Thoracic aorta (tissue), 2 donors: Measurements from ENCODE around the gene TMEM37. TPM values are rescaled to one million over a fixed set of nuclear protein-coding genes. Genes with fewer than 3 reads are reported as not detected.

ENCODE experiments used
- ATAC-seq: fragments of 150-250 bp; one replicate; pipeline ENCODE4 v1.8.0; 2017; ENCODE audit warnings: low read depth; ENCODE audit not compliant: insufficient number of reproducible peaks, low FRiP score
- DNase-seq: peaks from one replicate; pipeline ENCODE4 v3.0.0-alpha.2; 2020; ENCODE audit warnings: low spot score
- H3K27ac ChIP-seq, 2 donors: fragments of 200-600 bp; sonication (generic); 1 replicate in 1 of 2; 2 replicates in 1 of 2; pipeline ENCODE4 v1.5.1; 2016; ENCODE audit warnings: mild to moderate bottlenecking in 2 of 2, moderate library complexity in 2 of 2
- H3K27me3 ChIP-seq: fragments of 200-600 bp; sonication (generic); replicated peaks from 2 replicates; pipeline ENCODE4 v1.6.0; 2016; ENCODE audit warnings: mild to moderate bottlenecking; ENCODE audit not compliant: insufficient read depth
- H3K36me3 ChIP-seq: fragments of 200-600 bp; sonication (generic); one replicate; pipeline ENCODE4 v1.5.1; 2016
- H3K4me1 ChIP-seq, 2 donors: fragments of 200-600 bp; sonication (generic); 1 replicate in 1 of 2; 2 replicates in 1 of 2; pipeline versions ENCODE4 v1.5.1 to v1.6.0; 2016; ENCODE audit warnings: low read depth in 2 of 2, mild to moderate bottlenecking in 1 of 2; ENCODE audit not compliant: control insufficient read depth in 1 of 2
- H3K4me3 ChIP-seq: fragments of 200-600 bp; sonication (generic); 2 replicates; pipeline ENCODE4 v1.5.1; 2016; ENCODE audit warnings: mild to moderate bottlenecking
- H3K9me3 ChIP-seq: fragments of 200-600 bp; sonication (generic); 2 replicates; pipeline ENCODE4 v1.5.1; 2016
- CTCF ChIP-seq: fragments of 200-600 bp; sonication (generic); IDR thresholded peaks from one replicate; pipeline ENCODE4 v1.5.1; 2019; ENCODE audit warnings: antibody characterized with exemption
- total RNA-seq, 2 donors: library from RNA; depleted of rRNA; stranded (reverse); fragments of >200 nt; gene quantifications; one replicate each; pipeline versions ENCODE4 v1.1.0 to v1.2.3, GENCODE V29; 2016

Gene TMEM37
- total RNA-seq, 2 donors from 2014 or later = 4.9 to 12.3 TPM

- Histone ChIP-seq H3K36me3 (no peaks in the 10 kb centered on the region), H3K27ac (no peak overlapping the region), H3K27me3 (no peaks in the 10 kb centered on the region), H3K4me3 (no peak overlapping the region), H3K4me1 (peaks cover 0 to 5% of the 10 kb centered on the region in 2 donors), H3K9me3 (no peaks in the 10 kb centered on the region)
- TF ChIP-seq CTCF = no peak
- ATAC-seq (no peak), DNase-seq (no peak)
Measured at GRCh38 chr2:119419065-119419464, 12.6 kb upstream of the TMEM37 start.

- Histone ChIP-seq H3K4me3 (no peak overlapping the region), H3K9me3 (no peaks in the 10 kb centered on the region), H3K4me1 (peaks cover 0 to 5% of the 10 kb centered on the region in 2 donors), H3K36me3 (no peaks in the 10 kb centered on the region), H3K27me3 (no peaks in the 10 kb centered on the region), H3K27ac (no peak overlapping the region)
- no peak for TF ChIP-seq CTCF
- DNase-seq = no peak
- no peak for ATAC-seq
Measured at GRCh38 chr2:119419803-119420508, 11.7 kb upstream of the TMEM37 start.

- Histone ChIP-seq H3K27me3 (no peaks in the 10 kb centered on the region), H3K4me1 (peaks cover 0 to 5% of the 10 kb centered on the region in 2 donors), H3K4me3 (no peak overlapping the region), H3K9me3 (no peaks in the 10 kb centered on the region), H3K27ac (no peak overlapping the region), H3K36me3 (no peaks in the 10 kb centered on the region)
- TF ChIP-seq CTCF = no peak
- no peak for ATAC-seq
- no peak for DNase-seq
Measured at GRCh38 chr2:119421304-119421703, 10.3 kb upstream of the TMEM37 start.

- Histone ChIP-seq H3K27me3 (no peaks in the 10 kb centered on the region), H3K4me3 (no peak overlapping the region), H3K9me3 (no peaks in the 10 kb centered on the region), H3K27ac (no peak overlapping the region), H3K36me3 (no peaks in the 10 kb centered on the region), H3K4me1 (peaks cover 0 to 5% of the 10 kb centered on the region in 2 donors)
- TF ChIP-seq CTCF = no peak
- DNase-seq (no peak), ATAC-seq (no peak)
Measured at GRCh38 chr2:119421741-119422140, 9.9 kb upstream of the TMEM37 start.

GRCh38 chr2:119422360-119423107 is 9.1 kb upstream of the TMEM37 start:
- no peak for TF ChIP-seq CTCF
- no peak for ATAC-seq

More at GRCh38 chr2:119422360-119423107, 9.1 kb upstream of the TMEM37 start:
- no peaks in the 10 kb centered on the region for H3K9me3 ChIP-seq
- DNase-seq = no peak
- H3K4me3 ChIP-seq = no peak overlapping the region
- no peaks in the 10 kb centered on the region for H3K36me3 ChIP-seq
- peaks cover 0 to 5% of the 10 kb centered on the region in 2 donors for H3K4me1 ChIP-seq
- H3K27ac ChIP-seq = no peak overlapping the region
- no peaks in the 10 kb centered on the region for H3K27me3 ChIP-seq
